ENCODE measurements around the gene ERMARD.

The ERMARD gene

GRCh38 chr6:169800668-169801395 is 49.4 kb downstream of the ERMARD start:
- DNase-seq = peak in 45 of 58 donors; percentile 12 to 80 (median 48)

GRCh38 chr6:169801396-169802160 is 50.2 kb downstream of the ERMARD start:
- DNase-seq = no peak

GRCh38 chr6:169802790-169803189 is 51.4 kb downstream of the ERMARD start:
- DNase-seq = no peak

- DNase-seq = no peak
Observed at GRCh38 chr6:169803271-169803811, 51.9 kb downstream of the ERMARD start.

GRCh38 chr6:169803816-169804340 is 52.5 kb downstream of the ERMARD start:
- no peak for DNase-seq

- DNase-seq = no peak
Observed at GRCh38 chr6:169804427-169804826, 53.0 kb downstream of the ERMARD start.

GRCh38 chr6:169805242-169805838 is 53.9 kb downstream of the ERMARD start:
- no peak for DNase-seq

- DNase-seq = no peak
Observed at GRCh38 chr6:169806701-169807100, 55.3 kb downstream of the ERMARD start.

- DNase-seq = no peak
Observed at GRCh38 chr6:169807229-169807628, 55.8 kb downstream of the ERMARD start.

GRCh38 chr6:169807699-169808607 is 56.5 kb downstream of the ERMARD start:
- no peak for DNase-seq

- no peak for DNase-seq
Observed at GRCh38 chr6:169808608-169808967, 57.2 kb downstream of the ERMARD start.

- no peak for DNase-seq
Observed at GRCh38 chr6:169809386-169809785, 58.0 kb downstream of the ERMARD start.

- no peak for DNase-seq
Observed at GRCh38 chr6:169810066-169810989, 58.9 kb downstream of the ERMARD start.

GRCh38 chr6:169811072-169811471 is 59.6 kb downstream of the ERMARD start:
- no peak for DNase-seq

GRCh38 chr6:169811521-169812256 is 60.3 kb downstream of the ERMARD start:
- no peak for DNase-seq

- DNase-seq = no peak
Observed at GRCh38 chr6:169812257-169812644, 60.8 kb downstream of the ERMARD start.

GRCh38 chr6:169813969-169814368 is 62.5 kb downstream of the ERMARD start:
- DNase-seq = no peak

- no peak for DNase-seq
Observed at GRCh38 chr6:169816054-169816453, 64.6 kb downstream of the ERMARD start.

- no peak for DNase-seq
Observed at GRCh38 chr6:169816975-169817374, 65.6 kb downstream of the ERMARD start.
